Endothelial cell of umbilical vein (primary cell): Measurements from ENCODE around the gene PTGDR2.

Source experiments
- EZH2 ChIP-seq: IDR thresholded peaks from 2 replicates; pipeline ENCODE4 v1.6.1; 2012; ENCODE audit warnings: borderline replicate concordance, low read depth, mild to moderate bottlenecking, moderate library complexity, low read length, inconsistent platforms; ENCODE audit not compliant: severe bottlenecking
- GATA2 ChIP-seq: IDR thresholded peaks from 2 replicates; pipeline ENCODE4 v1.7.0; 2011; ENCODE audit warnings: low read depth, mild to moderate bottlenecking, moderate library complexity, mixed read lengths, low read length; ENCODE audit not compliant: insufficient read length, insufficient read depth
- JUN ChIP-seq: IDR thresholded peaks from 2 replicates; pipeline ENCODE4 v1.6.1; 2011; ENCODE audit warnings: borderline replicate concordance, low read depth; ENCODE audit not compliant: insufficient read length, insufficient read depth
- POLR2A ChIP-seq: IDR thresholded peaks from 2 replicates; pipeline ENCODE4 v1.6.1; 2012; ENCODE audit warnings: low read depth, mild to moderate bottlenecking, control low read depth, low read length
- POLR2AphosphoS5 ChIP-seq: IDR thresholded peaks from 2 replicates; pipeline ENCODE4 v1.6.1; 2012; ENCODE audit warnings: low read depth, mild to moderate bottlenecking, control low read depth, low read length, moderate library complexity; ENCODE audit not compliant: insufficient read depth
- TF ChIP-seq, protein P1 (sequence below), 2 donors: IDR thresholded peaks; 1 replicate in 1 of 2; 2 replicates in 1 of 2; pipeline ENCODE4 v1.5.1; 2011; ENCODE audit warnings: low read length in 2 of 2, mild to moderate bottlenecking in 2 of 2, moderate library complexity in 2 of 2, control low read depth in 1 of 2, inconsistent platforms in 1 of 2, low read depth in 1 of 2; ENCODE audit not compliant: insufficient read depth in 1 of 2; ENCODE audit errors: extremely low read depth in 1 of 2
- TF ChIP-seq, protein P2 (sequence below): IDR thresholded peaks from 2 replicates; pipeline ENCODE4 v1.6.1; 2011; ENCODE audit not compliant: insufficient read depth, insufficient read length

DNA sequence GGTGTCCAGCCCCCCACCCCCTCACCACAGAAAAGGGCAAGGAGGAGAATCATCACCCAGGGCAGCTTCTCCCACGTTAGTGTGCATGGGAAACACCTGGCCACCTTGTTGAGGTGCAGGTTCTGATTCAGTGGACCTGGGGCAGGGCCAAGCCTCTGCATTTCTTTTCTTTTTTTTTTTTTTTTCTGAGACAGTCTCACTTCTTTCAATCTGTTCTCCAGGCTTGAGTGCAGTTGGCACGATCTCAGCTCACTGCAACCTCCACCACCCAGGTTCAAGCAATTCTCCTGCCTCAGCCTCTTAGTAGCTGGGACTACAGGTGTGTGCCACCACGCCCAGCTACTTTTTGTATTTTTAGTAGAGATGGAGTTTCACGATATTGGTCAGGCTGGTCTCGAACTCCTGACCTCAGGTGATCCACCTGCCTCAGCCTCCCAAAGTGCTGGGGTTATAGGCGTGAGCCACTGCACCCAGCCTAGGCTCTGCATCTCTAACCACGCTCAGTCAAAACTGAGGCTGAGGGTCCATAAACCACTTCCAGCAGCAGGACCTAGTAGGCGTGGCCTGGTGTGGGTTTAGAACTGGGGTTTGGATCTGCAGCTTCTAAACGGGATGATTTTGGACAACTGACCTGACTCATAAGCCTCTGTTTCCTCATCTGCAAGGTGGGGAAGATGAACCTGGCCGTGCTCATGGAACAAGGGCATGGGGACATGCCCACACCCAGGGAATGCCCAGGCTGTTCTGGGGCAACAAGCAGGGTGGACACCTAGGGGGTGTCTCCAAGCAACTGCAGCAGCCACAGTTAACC lies 12.3 kb upstream of the PTGDR2 start:
- TF ChIP-seq, protein P1, sequence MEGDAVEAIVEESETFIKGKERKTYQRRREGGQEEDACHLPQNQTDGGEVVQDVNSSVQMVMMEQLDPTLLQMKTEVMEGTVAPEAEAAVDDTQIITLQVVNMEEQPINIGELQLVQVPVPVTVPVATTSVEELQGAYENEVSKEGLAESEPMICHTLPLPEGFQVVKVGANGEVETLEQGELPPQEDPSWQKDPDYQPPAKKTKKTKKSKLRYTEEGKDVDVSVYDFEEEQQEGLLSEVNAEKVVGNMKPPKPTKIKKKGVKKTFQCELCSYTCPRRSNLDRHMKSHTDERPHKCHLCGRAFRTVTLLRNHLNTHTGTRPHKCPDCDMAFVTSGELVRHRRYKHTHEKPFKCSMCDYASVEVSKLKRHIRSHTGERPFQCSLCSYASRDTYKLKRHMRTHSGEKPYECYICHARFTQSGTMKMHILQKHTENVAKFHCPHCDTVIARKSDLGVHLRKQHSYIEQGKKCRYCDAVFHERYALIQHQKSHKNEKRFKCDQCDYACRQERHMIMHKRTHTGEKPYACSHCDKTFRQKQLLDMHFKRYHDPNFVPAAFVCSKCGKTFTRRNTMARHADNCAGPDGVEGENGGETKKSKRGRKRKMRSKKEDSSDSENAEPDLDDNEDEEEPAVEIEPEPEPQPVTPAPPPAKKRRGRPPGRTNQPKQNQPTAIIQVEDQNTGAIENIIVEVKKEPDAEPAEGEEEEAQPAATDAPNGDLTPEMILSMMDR (IDR thresholded peaks at IDR 0.05; ENCODE audit: extremely low read depth in 1 of 2, insufficient read depth in 1 of 2, low read depth in 1 of 2, low read length in 2 of 2), result no peak
- no peak for TF ChIP-seq EZH2
- TF ChIP-seq POLR2A, result no peak
- TF ChIP-seq, protein P2, sequence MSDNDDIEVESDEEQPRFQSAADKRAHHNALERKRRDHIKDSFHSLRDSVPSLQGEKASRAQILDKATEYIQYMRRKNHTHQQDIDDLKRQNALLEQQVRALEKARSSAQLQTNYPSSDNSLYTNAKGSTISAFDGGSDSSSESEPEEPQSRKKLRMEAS, result no peak
- TF ChIP-seq POLR2AphosphoS5, result no peak
- TF ChIP-seq JUN, result no peak
- no peak for TF ChIP-seq GATA2
